Uterus (tissue), 4 donors: ENCODE measurements around the gene VIT. TPM values are rescaled to one million over a fixed set of nuclear protein-coding genes. Genes with fewer than 3 reads are reported as not detected.

Experiments
- DNase-seq, 2 donors: peaks; one replicate each; pipeline ENCODE4 v3.0.0-alpha.2; 2019 to 2020
- H3K27ac ChIP-seq, 2 donors: fragments of 200-600 bp; sonication (generic); 1 replicate in 1 of 2; 2 replicates in 1 of 2; pipeline ENCODE4 v1.5.1; 2016 to 2018
- H3K27me3 ChIP-seq, 2 donors: fragments of 200-600 bp; sonication (generic); one replicate each; pipeline ENCODE4 v1.5.1; 2018 to 2019; ENCODE audit warnings: control low read depth in 1 of 2
- H3K36me3 ChIP-seq, 2 donors: fragments of 200-600 bp; sonication (generic); one replicate each; pipeline ENCODE4 v1.5.1; 2019; ENCODE audit warnings: control low read depth in 1 of 2
- H3K4me1 ChIP-seq, 2 donors: fragments of 200-600 bp; sonication (generic); one replicate each; pipeline ENCODE4 v1.5.1; 2018 to 2019; ENCODE audit warnings: control low read depth in 1 of 2
- H3K4me3 ChIP-seq, 2 donors: fragments of 200-600 bp; sonication (generic); 1 replicate in 1 of 2; 2 replicates in 1 of 2; pipeline ENCODE4 v1.5.1; 2018 to 2019; ENCODE audit warnings: mild to moderate bottlenecking in 1 of 2
- H3K9me3 ChIP-seq, 2 donors: fragments of 200-600 bp; sonication (generic); one replicate each; pipeline ENCODE4 v1.5.1; 2019; ENCODE audit warnings: control low read depth in 1 of 2
- CTCF ChIP-seq, 4 experiments: fragments of 200-600 bp in 2 of 4; fragments of 450-650 bp in 2 of 4; sonication (generic) in 2 of 4; IDR thresholded peaks; one replicate each; pipeline ENCODE4 v1.5.1; 2016 to 2019; ENCODE audit warnings: antibody characterized with exemption in 4 of 4, mild to moderate bottlenecking in 2 of 4, moderate library complexity in 1 of 4
- POLR2A ChIP-seq, 2 donors: fragments of 450-650 bp; IDR thresholded peaks; one replicate each; pipeline ENCODE4 v1.6.1; 2016; ENCODE audit warnings: antibody characterized with exemption in 2 of 2, mild to moderate bottlenecking in 1 of 2, moderate library complexity in 1 of 2
- intact Hi-C: fragments of 100-400 bp; cut with DNase I; formaldehyde crosslinking; loops from one replicate; pipeline ENCODE4 v1.15.1; 2023; ENCODE audit warnings: low total_unique reads
- total RNA-seq, 4 donors: library from RNA; depleted of rRNA in 3 of 4; stranded (reverse); fragments of >200 nt in 3 of 4; gene quantifications; one replicate each; pipeline versions ENCODE4 v1.1.0 to v1.2.4, GENCODE V29; 2014 to 2023
- donor health status: DM: yes; HTN: yes; CAD: no.

Gene VIT
- total RNA-seq, 4 donors from 2014 or later = 0.26 to 6.2 (median 2.8) TPM

- H3K4me3 ChIP-seq = no peak overlapping the region
- no peaks in the 10 kb centered on the region for H3K36me3 ChIP-seq
- DNase-seq = peak in 1 of 2 donors; percentile 26
- H3K4me1 ChIP-seq = no peaks in the 10 kb centered on the region
- H3K9me3 ChIP-seq = no peaks in the 10 kb centered on the region
- no peaks in the 10 kb centered on the region for H3K27me3 ChIP-seq
- H3K27ac ChIP-seq = no peak overlapping the region
- TF ChIP-seq CTCF (IDR thresholded peaks at IDR 0.05) (no peak), POLR2A (IDR thresholded peaks at IDR 0.05) (no peak)
- intact Hi-C loops = no loop called here
These were observed 41.1 kb upstream of the VIT start for GRCh38 chr2:36655453-36655852.

- intact Hi-C loops = no loop called here
- DNase-seq = no peak
- no peaks in the 10 kb centered on the region for H3K9me3 ChIP-seq
- no peak overlapping the region for H3K4me3 ChIP-seq
- H3K27ac ChIP-seq = no peak overlapping the region
- TF ChIP-seq CTCF (IDR thresholded peaks at IDR 0.05) = no peak
- TF ChIP-seq POLR2A (IDR thresholded peaks at IDR 0.05) = no peak
- no peaks in the 10 kb centered on the region for H3K4me1 ChIP-seq
- no peaks in the 10 kb centered on the region for H3K36me3 ChIP-seq
- H3K27me3 ChIP-seq = no peaks in the 10 kb centered on the region
These were observed 38.8 kb upstream of the VIT start for GRCh38 chr2:36657703-36658102.

- no peaks in the 10 kb centered on the region for H3K9me3 ChIP-seq
- intact Hi-C loops = no loop called here
- TF ChIP-seq POLR2A (IDR thresholded peaks at IDR 0.05) (no peak), CTCF (IDR thresholded peaks at IDR 0.05) (no peak)
- no peak for DNase-seq
- no peaks in the 10 kb centered on the region for H3K27me3 ChIP-seq
- H3K36me3 ChIP-seq = no peaks in the 10 kb centered on the region
- H3K27ac ChIP-seq = no peak overlapping the region
- H3K4me3 ChIP-seq = no peak overlapping the region
- no peaks in the 10 kb centered on the region for H3K4me1 ChIP-seq
These were observed 38.2 kb upstream of the VIT start for GRCh38 chr2:36658277-36658748.

- Histone ChIP-seq H3K27ac (no peak overlapping the region), H3K9me3 (no peaks in the 10 kb centered on the region), H3K4me1 (no peaks in the 10 kb centered on the region), H3K27me3 (no peaks in the 10 kb centered on the region), H3K36me3 (no peaks in the 10 kb centered on the region), H3K4me3 (no peak overlapping the region)
- intact Hi-C loops = no loop called here
- DNase-seq = no peak
- no peak for TF ChIP-seq CTCF (IDR thresholded peaks at IDR 0.05)
- no peak for TF ChIP-seq POLR2A (IDR thresholded peaks at IDR 0.05)
These were observed 37.3 kb upstream of the VIT start for GRCh38 chr2:36659218-36659617.

GRCh38 chr2:36659872-36660312, 36.6 kb upstream of the VIT start:
- no peaks in the 10 kb centered on the region for H3K36me3 ChIP-seq
- H3K9me3 ChIP-seq = no peaks in the 10 kb centered on the region
- no peak for DNase-seq
- H3K27me3 ChIP-seq = no peaks in the 10 kb centered on the region
- TF ChIP-seq POLR2A (IDR thresholded peaks at IDR 0.05) (no peak), CTCF (IDR thresholded peaks at IDR 0.05) (no peak)
- H3K27ac ChIP-seq = no peak overlapping the region
- H3K4me1 ChIP-seq = no peaks in the 10 kb centered on the region
- intact Hi-C loops = no loop called here
- H3K4me3 ChIP-seq = no peak overlapping the region
